ENCODE data around the gene POLR3G. TPM values are rescaled to one million over a fixed set of nuclear protein-coding genes. Genes with fewer than 3 reads are reported as not detected.

POLR3G gene, protein sequence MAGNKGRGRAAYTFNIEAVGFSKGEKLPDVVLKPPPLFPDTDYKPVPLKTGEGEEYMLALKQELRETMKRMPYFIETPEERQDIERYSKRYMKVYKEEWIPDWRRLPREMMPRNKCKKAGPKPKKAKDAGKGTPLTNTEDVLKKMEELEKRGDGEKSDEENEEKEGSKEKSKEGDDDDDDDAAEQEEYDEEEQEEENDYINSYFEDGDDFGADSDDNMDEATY
- total RNA-seq = 5.2 and 8.5 TPM in 2 replicates

DNA sequence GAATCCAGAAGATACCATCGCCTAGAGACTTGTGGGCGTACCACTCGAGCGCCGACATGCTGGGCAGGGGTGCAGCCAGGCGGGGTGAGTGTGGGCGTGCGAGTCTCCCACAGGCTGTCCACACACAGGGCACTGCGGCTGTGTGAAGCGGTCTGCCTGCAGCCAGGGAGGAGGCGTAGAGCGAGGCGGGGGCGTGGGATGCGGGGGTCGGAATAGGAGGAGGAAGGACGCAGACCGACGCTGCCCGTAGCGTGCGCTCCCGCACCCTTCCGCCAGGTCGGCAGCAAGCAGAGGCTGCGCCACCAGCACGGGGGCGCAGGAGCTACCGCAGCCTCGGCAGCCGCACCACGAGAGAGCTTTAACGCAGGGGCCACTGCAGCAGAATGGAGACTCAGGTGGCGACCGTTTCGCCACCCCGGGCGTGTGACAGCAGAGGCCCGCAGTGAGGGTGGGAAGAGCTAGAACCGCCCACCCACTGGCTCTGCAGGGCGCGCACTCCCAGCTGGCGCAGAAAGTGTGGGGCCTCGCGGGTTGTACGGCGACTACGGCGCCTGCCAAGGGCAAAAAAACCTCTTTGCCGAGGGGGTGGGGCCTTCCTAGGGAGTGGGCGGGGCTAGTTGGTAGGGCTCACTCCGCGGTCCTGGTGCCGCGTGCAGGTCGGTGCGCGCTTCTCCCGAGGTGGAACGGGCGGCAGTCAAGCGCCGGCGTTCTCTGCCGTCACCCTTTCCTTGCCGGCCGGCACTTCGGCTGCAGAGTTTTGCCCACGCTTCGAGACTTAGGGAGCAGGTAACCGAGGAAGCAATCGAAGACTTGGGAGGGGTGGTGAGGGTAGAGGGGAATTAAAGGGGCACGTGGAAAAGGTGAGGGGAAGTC is at the start of gene POLR3G, which contains the start of gene MBLAC2:
POLR3G (plus strand) TSS at position 630 of the 873 bp plus-strand sequence. CDS start 10,704 bp downstream, outside the sequence.
MBLAC2 (minus strand) TSS at position 537 of the 873 bp plus-strand sequence; CDS start at position 58, 479 bp downstream.

DNA sequence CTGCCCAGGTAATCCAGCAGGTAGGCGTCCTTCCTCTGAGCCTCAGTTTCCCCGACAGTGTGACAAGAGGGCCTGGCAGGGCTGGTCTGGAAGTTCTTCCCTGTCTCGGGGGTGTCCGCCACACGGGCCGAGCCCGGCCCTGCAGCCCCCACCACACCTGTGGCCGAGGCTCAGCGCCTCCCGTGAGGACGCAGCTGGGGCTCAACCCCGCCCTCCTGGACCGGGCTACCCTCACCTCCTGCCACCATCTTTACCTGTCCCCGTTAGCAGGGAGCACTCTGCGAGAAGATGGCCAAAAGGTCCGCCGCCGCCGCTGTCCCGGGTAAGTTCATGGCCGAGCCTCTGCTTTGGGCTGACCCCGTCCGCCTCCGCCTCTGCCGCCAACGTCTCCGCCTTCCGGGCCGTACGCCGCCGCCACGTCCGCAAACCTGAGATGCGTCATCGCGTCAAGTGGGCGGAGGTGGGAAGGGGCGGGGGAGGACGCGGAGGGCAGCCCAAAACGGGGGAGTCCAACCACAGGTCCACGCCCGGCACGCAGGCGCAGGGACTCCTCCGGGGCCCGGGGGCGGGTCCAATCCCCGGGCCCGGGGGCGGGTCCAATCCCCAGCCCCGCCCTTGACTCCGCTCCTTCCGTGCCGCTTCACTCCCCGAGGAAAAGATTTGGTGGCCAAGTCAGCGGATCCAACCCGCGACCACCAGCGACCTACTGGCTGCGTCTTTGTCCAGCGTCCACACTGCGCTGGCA is 54.7 kb downstream of the POLR3G start, which contains the start of gene LYSMD3:
LYSMD3 (minus strand) TSS at position 391 of the 745 bp plus-strand sequence. CDS start 4,295 bp downstream, outside the sequence.

DNA sequence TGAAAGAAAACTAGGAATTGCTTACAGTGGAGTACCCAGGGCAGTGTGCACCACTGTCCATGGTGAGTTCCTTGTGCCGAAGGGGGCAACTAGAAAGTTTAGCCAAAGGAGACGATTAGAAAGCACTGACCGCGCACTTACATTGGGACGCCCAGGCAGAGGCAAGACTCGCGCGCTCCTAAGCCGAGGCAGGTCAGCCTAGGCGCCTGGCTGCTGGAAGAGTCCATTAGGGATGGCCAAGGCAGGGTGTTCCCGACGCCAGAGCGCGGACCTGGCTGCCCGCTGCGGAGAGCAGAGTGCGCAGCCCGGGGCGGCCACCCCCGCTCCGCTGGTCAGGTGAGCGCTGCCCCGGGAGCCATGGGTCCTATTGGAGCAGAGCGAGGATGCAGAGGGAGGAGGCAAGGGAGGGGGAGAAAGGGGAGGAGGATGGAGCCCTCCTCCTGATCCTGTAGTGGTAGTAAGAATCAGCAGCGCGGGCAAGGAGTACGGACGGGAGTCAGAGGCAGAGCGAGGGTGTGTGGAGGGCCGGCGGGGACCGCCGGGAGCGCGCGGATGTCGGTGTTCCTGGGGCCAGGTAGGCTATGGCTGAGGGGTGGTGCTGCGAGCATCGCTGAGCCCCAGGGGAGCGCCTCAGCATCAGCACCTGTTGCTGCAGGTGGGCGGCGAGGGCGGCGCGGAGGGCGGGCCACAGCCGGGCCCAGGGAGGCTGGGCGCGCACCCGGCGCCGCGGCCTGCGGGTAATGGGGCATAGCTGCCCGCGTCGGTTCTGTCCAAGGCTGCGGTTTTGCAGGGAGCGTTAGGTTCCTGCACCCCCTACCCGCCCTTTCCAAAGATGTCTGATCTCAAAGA is 83.9 kb downstream of the POLR3G start, which contains the start of gene ADGRV1:
ADGRV1 (plus strand) TSS at position 454 of the 849 bp plus-strand sequence; CDS start at position 553, 99 bp downstream.

Other genes starting within 250 kb of the POLR3G start
- 9.9 and 17.4 TPM in 2 replicates for gene CETN3, start 65.1 kb upstream of the POLR3G start, total RNA-seq
- 3.2 and 6.1 TPM in 2 replicates for gene MBLAC2, start 93 bp upstream of the POLR3G start, total RNA-seq
- gene LYSMD3, start 54.7 kb downstream of the POLR3G start, total RNA-seq = 12.0 and 18.5 TPM in 2 replicates
- gene ADGRV1, start 83.9 kb downstream of the POLR3G start, total RNA-seq = under 0.01 and 0.06 TPM in 2 replicates